K562 (cell line): Measurements from ENCODE around the gene DPP3.

Experiments
- CHAMP1 ChIP-seq: fragments of 450-650 bp; IDR thresholded peaks from 2 replicates; pipeline ENCODE4 v1.6.1; 2016; ENCODE audit warnings: mild to moderate bottlenecking
- CTCF ChIP-seq, 3 experiments: IDR thresholded peaks in 2 of 3; conservative IDR thresholded peaks in 1 of 3; 2 replicates each; pipeline ENCODE4 v1.5.1; 2011 to 2012; ENCODE audit warnings: low read length in 3 of 3, mild to moderate bottlenecking in 3 of 3, control low read depth in 2 of 3, improper control_type of control experiment in 1 of 3, inconsistent platforms in 1 of 3, low read depth in 1 of 3, mixed read lengths in 1 of 3, moderate library complexity in 1 of 3; ENCODE audit not compliant: insufficient read depth in 2 of 3
- NFRKB ChIP-seq: fragments of 450-650 bp; IDR thresholded peaks from 2 replicates; pipeline ENCODE4 v1.6.1; 2016; ENCODE audit warnings: low read depth
- NR1H2 ChIP-seq: sonication (generic); formaldehyde crosslinking; IDR thresholded peaks from 2 replicates; pipeline ENCODE4 v1.4.0; 2020; ENCODE audit warnings: mild to moderate bottlenecking, missing genetic modification reagents
- ZNF217 ChIP-seq: sonication (generic); formaldehyde crosslinking; IDR thresholded peaks from 2 replicates; pipeline ENCODE4 v1.8.0; 2022; ENCODE audit warnings: mild to moderate bottlenecking, missing genetic modification reagents

- TF ChIP-seq CHAMP1 (no peak), NR1H2 (CRISPR knock-in tag) (no peak), CTCF (IDR thresholded peaks at IDR 0.05 in 2 of 3, conservative IDR thresholded peaks at IDR 0.05 in 1 of 3; ENCODE audit: insufficient read depth in 2 of 3, low read depth in 1 of 3, low read length in 3 of 3) (no peak), ZNF217 (CRISPR knock-in tag) (no peak), NFRKB (no peak)
Observed at GRCh38 chr11:66539870-66540213, 59.6 kb downstream of the DPP3 start.
